ENCODE data around the gene BMPR2.

DNA sequence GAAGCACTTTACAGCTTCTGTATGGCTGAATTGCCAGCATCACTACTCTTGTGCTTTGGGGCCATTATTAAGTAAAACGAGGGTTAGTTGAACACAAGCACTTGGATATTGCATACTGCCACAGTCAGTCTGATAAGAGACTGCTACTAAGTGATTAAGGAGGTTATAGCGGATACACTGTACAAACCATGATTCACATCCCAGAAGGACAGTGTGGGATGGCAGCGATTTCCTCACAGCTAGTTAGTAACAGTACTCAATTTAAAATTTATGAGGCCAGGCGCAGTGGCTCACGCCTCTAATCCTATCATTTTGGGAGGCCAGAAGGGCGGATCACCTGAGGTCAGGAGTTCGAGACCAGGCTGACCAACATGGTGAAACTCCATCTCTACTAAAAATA, 2.6 kb upstream of the BMPR2 start:
- TF ChIP-seq CTCF (IDR thresholded peaks at IDR 0.05): no peak
- no peak for TF ChIP-seq POLR2AphosphoS5 (IDR thresholded peaks at IDR 0.05)
- no peak for TF ChIP-seq POLR2A (IDR thresholded peaks at IDR 0.05; ENCODE audit: low read depth)
- TF ChIP-seq EP300 (IDR thresholded peaks at IDR 0.05): no peak

All from esophagus muscularis mucosa (tissue), 4 donors.